A673 (cell line): ENCODE data around the gene KCNJ11.

Experiments
- EZH2 ChIP-seq: fragments of 200-600 bp; sonication (generic); IDR thresholded peaks from 2 replicates; pipeline ENCODE4 v1.6.1; 2017; ENCODE audit warnings: borderline replicate concordance, low read depth, mild to moderate bottlenecking, mixed read lengths, antibody characterized with exemption, low read length; ENCODE audit not compliant: poor library complexity, severe bottlenecking
- TF ChIP-seq, protein P1 (sequence below): fragments of 300-800, 200-600 bp; sonication (generic); conservative IDR thresholded peaks from 2 replicates; pipeline ENCODE4 v1.5.1; 2017; ENCODE audit warnings: low read depth, mild to moderate bottlenecking, antibody characterized with exemption, low read length, moderate library complexity, mixed read lengths

GRCh38 chr11:17397311-17398002 lies 9.0 kb upstream of the KCNJ11 start:
- TF ChIP-seq, protein P1, sequence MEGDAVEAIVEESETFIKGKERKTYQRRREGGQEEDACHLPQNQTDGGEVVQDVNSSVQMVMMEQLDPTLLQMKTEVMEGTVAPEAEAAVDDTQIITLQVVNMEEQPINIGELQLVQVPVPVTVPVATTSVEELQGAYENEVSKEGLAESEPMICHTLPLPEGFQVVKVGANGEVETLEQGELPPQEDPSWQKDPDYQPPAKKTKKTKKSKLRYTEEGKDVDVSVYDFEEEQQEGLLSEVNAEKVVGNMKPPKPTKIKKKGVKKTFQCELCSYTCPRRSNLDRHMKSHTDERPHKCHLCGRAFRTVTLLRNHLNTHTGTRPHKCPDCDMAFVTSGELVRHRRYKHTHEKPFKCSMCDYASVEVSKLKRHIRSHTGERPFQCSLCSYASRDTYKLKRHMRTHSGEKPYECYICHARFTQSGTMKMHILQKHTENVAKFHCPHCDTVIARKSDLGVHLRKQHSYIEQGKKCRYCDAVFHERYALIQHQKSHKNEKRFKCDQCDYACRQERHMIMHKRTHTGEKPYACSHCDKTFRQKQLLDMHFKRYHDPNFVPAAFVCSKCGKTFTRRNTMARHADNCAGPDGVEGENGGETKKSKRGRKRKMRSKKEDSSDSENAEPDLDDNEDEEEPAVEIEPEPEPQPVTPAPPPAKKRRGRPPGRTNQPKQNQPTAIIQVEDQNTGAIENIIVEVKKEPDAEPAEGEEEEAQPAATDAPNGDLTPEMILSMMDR: no peak
- TF ChIP-seq EZH2: no peak
